ENCODE measurements around the gene DTHD1. TPM values are rescaled to one million over a fixed set of nuclear protein-coding genes. Genes with fewer than 3 reads are reported as not detected.

The DTHD1 gene
- total RNA-seq, 1 donor from 2014 or later, result not detected

DNA sequence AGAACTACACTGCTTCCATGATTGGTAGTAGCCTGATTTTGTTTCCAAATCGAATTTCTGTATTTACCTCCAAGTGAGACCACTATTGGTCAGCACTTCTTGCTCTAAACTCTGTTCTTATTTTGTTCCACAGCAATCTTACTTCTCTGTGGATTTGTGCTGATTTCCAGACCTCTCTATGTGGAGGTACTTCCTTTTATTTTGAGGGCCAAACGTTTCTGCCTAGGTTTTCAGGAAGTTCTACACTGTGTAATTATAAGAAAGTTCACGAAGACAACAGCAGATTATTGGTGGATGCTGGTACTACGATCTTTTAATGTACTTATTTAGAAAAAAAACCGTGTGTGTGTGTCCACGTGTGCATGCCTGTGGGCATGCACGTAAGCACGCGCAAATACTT, 46.7 kb downstream of the DTHD1 start:
- Histone ChIP-seq H3K27ac (replicated peaks) (no peak overlapping the region), H3K9me3 (replicated peaks) (no peaks in the 10 kb centered on the region), H3K4me3 (no peak overlapping the region), H3K4me1 (no peaks in the 10 kb centered on the region), H3K36me3 (no peaks in the 10 kb centered on the region), H3K27me3 (ENCODE audit: low read depth) (no peaks in the 10 kb centered on the region)
- DNase-seq, result no peak
- intact Hi-C loops (cut with micrococcal nuclease), result no loop called here
- TF ChIP-seq CTCF (IDR thresholded peaks at IDR 0.05; ENCODE audit: borderline replicate concordance), result no peak

GRCh38 chr4:36329228-36329627, 47.8 kb downstream of the DTHD1 start:
- DNase-seq, result no peak
- TF ChIP-seq CTCF (IDR thresholded peaks at IDR 0.05; ENCODE audit: borderline replicate concordance), result no peak
- H3K4me1 ChIP-seq, result no peaks in the 10 kb centered on the region

GRCh38 chr4:36330796-36331195, 49.4 kb downstream of the DTHD1 start:
- TF ChIP-seq CTCF (IDR thresholded peaks at IDR 0.05; ENCODE audit: borderline replicate concordance), result no peak
- no peak for DNase-seq
- no peaks in the 10 kb centered on the region for H3K9me3 ChIP-seq (replicated peaks)
- H3K4me3 ChIP-seq, result no peak overlapping the region
- H3K27me3 ChIP-seq (ENCODE audit: low read depth), result no peaks in the 10 kb centered on the region
- no peaks in the 10 kb centered on the region for H3K36me3 ChIP-seq
- H3K27ac ChIP-seq (replicated peaks), result no peak overlapping the region
- H3K4me1 ChIP-seq, result no peaks in the 10 kb centered on the region
- intact Hi-C loops (cut with micrococcal nuclease), result no loop called here

More at GRCh38 chr4:36329228-36329627, 47.8 kb downstream of the DTHD1 start:
- Histone ChIP-seq H3K36me3 (no peaks in the 10 kb centered on the region), H3K9me3 (replicated peaks) (no peaks in the 10 kb centered on the region), H3K27me3 (ENCODE audit: low read depth) (no peaks in the 10 kb centered on the region), H3K4me3 (no peak overlapping the region), H3K27ac (replicated peaks) (no peak overlapping the region)
- intact Hi-C loops (cut with micrococcal nuclease), result no loop called here

DNA sequence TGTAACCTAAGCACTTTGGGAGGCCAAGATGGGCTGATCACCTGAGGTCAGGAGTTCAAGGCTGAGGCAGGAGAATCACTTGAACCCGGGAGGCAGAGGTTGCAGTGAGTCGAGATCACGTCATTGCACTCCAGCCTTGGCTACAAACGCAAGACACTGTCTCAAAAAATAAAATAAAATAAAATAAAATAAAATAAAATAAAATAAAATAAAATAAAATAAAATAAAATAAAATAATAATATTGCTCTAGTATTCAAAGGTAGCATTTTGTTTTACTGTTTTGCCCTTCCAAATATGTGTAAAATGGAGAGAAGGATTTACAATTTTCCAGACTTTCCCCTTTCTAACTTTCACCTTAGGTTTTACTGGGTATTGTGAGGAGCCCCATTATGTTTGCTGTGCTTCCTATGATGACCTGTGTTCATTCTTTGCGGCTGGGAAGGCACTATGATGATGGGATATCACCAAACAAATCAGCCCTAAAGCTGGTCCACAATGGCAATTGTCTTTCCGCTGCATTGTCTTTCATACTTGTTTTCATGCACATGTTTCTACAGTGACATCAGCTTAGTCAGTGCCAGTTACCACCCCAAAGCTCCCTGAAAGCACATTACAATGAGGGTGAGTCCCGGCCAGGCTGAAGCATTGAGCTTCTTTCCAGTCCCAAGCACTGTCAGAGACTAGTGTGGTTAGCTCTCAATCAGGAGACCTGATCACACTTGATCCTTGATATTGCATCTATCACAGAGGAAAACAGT, 50.8 kb downstream of the DTHD1 start:
- H3K36me3 ChIP-seq, result no peaks in the 10 kb centered on the region
- no peaks in the 10 kb centered on the region for H3K4me1 ChIP-seq
- DNase-seq, result no peak
- H3K4me3 ChIP-seq, result no peak overlapping the region
- no peak overlapping the region for H3K27ac ChIP-seq (replicated peaks)
- no peaks in the 10 kb centered on the region for H3K27me3 ChIP-seq (ENCODE audit: low read depth)
- no peak for TF ChIP-seq CTCF (IDR thresholded peaks at IDR 0.05; ENCODE audit: borderline replicate concordance)
- intact Hi-C loops (cut with micrococcal nuclease), result no loop called here
- H3K9me3 ChIP-seq (replicated peaks), result no peaks in the 10 kb centered on the region

- no peak overlapping the region for H3K4me3 ChIP-seq
- no peaks in the 10 kb centered on the region for H3K27me3 ChIP-seq (ENCODE audit: low read depth)
- no peak for DNase-seq
- H3K36me3 ChIP-seq, result no peaks in the 10 kb centered on the region
- no peaks in the 10 kb centered on the region for H3K9me3 ChIP-seq (replicated peaks)
- no peaks in the 10 kb centered on the region for H3K4me1 ChIP-seq
- no peak for TF ChIP-seq CTCF (IDR thresholded peaks at IDR 0.05; ENCODE audit: borderline replicate concordance)
- no peak overlapping the region for H3K27ac ChIP-seq (replicated peaks)
- intact Hi-C loops (cut with micrococcal nuclease), result no loop called here
These were observed 51.3 kb downstream of the DTHD1 start for GRCh38 chr4:36332782-36333131.
